ENCODE data around the gene IFRD1.

The IFRD1 gene

DNA sequence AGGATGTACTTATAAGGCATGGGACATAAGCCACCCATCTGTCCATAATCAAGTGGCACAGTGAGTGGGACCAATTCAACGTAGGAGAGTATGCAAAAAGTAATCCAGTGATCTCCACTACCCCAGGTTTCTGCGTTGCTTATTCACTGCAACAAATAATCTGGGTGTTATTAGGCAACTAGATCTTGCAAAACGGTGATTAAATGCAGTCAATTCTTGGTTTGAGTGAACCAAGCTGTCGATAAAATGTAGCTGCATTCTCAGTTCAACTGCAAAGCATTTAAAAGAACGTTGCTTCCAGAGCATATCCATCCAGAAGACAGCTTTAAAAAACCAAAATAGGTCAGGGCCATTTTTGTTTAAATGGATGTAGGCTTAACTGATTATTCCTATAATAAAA, 35.5 kb downstream of the IFRD1 start:
- DNase-seq (ENCODE audit: low read depth in 3 of 3, low spot score in 1 of 3) = no peak

DNA sequence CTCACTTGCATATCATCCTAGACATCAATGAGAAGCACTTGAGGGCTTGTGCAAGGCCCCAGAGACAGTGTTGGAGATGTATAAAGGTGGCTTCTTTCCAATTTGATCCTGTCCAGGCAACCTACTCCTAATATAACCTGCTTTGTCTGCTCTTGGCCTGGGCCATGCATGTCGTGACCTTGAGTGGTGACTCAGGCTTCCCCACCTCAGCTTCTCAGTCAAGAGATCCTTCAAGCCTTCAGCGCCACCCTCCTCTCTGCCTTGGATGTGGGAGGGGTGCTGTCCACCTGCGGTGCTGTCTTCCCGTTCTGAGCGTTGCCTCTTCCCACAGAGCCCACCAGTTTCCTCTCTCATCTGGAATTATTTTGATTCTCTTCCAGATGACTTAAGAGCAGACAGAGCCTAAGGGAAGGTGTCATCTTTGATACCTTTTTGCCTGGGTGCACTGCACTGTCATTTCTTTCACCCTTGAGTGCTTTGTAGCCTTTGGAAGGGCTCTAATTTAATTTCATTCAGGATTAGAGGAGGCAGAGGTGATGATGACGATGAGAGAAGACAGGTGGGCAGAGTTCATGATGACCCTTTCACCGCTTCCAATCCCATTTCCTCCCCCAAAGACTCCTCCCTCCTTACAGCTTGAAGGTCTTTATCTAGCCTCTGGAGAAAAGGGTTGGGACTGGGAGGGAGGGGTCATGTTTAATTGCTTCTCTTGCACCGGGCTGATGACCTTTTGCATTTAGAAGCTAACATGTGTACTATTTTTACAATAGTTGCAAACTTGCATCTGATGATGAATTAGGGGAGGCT, 37.4 kb downstream of the IFRD1 start:
- no peak for DNase-seq (ENCODE audit: low read depth in 3 of 3, low spot score in 1 of 3)

DNA sequence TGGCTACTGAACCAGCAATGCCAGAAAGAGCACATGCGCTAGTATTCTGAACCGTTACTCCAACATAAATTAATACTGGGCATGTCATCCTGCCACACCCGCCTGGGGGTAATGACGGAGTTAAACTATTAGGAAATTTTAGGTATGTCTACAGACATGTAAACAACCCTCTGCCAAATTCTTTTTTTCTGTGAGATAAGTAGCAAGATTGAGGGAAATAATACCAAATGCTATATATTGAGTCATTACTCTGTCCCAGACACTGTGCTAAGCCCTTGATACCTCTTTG, 37.9 kb downstream of the IFRD1 start:
- DNase-seq (ENCODE audit: low read depth in 3 of 3, low spot score in 1 of 3) = no peak

DNA sequence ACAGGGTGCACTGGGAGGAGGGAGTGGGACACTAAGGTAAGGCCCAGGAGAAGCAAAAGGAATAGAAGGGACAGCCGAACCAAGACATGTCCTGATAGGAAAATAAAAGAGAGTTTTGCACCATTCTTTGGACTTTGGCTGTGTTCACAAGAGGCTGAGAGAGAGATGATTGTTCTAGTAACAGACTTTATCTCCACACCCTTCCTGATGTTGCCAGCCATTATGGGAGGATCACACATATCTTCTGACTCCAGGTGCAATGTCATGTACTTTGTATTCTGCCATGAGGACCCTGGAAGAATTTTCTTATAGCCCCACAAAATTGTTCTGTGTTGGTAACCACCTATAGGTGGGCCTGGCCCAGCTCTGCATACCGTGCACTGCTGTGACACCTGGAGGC, 41.9 kb downstream of the IFRD1 start:
- DNase-seq (ENCODE audit: low read depth in 3 of 3, low spot score in 1 of 3) = no peak

DNA sequence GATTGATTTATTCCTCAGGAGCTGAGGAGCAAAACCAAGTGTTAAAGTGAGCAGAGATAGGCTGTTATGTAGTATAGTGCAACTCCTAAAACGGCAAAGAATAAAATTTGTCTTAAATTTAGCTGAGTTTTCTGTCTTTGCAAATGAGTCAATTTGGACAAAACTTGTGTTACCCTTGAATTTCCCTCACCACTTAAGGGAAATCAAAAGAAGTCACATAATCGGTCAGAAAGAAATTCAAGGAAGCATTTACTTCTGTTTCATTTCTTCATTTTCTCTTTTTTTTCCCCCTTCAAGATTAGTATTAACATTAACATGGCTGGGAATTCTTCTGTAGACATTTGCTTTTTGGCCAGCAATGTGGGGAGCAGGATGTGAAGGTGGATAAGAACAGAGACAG, 44.4 kb downstream of the IFRD1 start:
- DNase-seq (ENCODE audit: low read depth in 3 of 3, low spot score in 1 of 3) = no peak

DNA sequence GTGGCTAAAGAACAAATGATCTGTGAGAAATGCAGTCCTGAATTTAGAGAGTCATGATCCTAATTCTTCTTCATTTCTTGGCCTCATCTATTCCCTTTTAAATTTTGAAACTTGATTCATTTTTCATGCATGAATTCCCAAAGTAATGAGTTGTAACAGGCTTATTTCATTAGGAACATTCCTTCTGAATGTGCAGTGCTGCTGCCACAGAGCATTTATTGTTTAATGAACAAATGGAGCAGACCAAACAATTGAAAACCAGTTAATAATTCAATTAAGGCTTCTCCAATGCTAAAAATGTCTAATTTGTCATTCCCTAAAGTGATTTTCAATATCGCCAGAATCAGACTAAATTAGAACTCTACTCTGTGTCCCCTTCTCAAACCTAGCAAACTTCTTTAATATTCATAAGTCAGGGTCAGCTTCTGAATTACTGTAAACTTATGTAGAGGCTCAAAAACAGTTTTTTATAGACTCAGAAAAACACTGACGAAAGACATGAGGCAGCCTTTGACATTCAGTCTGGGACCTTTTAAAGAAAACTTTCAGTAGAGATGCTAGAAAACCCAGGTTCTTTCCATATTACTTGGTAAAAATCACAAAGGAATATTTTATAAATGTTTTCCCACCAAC, 45.0 kb downstream of the IFRD1 start:
- no peak for DNase-seq (ENCODE audit: low read depth in 3 of 3, low spot score in 1 of 3)

DNA sequence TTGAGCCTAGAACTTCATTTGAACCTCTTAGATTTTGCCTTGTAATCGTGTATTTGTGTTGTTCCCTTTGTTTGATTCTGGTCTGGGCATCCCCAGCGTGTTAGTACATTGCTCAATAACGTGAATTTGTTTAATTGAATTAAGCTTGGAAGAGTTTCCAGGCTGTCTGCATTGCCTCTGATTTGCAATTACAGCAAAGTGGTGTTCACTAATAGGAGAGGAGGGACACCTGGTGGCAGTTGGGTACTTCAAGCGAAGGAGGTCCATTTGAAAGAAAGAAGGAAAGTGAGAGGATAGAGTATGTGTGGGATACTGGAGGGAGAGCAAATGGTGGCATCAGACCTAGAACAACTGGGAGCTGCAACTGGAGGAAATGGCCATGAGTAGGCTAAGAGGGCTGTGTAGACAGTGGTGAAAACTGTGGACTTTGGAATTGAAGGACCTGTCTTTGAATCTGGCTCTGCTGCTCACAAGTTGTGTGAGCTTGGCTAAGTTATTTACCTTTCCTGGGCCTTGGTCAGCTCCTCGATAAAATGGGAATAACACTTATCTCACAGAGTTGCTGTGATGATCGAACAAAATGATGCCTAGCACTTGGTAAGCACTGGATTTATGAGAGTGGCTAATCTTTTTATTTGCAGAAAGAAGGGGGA, 45.7 kb downstream of the IFRD1 start:
- DNase-seq (ENCODE audit: low read depth in 3 of 3, low spot score in 1 of 3) = no peak

DNA sequence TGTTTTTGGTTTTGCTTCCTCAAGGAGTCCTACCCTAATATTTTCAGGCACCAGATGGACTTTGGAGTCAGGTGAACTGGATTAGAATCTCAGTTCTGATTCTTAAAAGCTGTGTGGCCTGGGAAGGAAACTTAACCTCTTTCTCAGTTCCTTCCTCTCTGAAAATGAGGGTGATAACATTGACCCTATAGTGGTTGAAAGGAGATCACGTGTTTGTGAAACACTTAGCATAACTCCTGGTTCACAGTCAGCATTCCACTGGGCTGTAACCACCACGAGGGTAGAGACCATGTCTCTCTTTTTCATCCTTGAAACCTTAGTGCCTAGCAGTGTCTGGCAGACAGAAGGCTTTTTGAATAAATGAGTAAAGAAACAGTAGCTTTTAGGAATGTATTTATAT, 47.2 kb downstream of the IFRD1 start:
- no peak for DNase-seq (ENCODE audit: low read depth in 3 of 3, low spot score in 1 of 3)

DNA sequence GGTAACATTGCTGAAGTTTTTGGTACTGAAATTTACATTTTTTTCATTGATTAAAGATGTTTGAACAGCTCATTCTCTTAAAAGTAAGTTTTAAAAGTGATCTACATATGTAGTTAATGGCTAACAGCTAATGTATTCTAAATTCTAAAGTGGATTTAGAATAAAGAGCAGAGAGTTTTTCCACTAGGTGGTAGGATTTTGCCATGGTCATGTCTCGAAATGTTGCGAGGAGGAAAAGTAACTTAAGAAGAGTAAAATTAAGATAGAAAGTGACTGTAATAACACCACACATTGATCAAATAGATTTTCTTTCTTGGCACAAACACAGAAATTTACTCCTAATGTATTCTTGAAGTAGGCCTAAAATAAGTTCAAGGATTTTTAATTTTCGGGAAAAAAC, 50.4 kb downstream of the IFRD1 start:
- DNase-seq (ENCODE audit: low read depth in 3 of 3, low spot score in 1 of 3) = no peak

DNA sequence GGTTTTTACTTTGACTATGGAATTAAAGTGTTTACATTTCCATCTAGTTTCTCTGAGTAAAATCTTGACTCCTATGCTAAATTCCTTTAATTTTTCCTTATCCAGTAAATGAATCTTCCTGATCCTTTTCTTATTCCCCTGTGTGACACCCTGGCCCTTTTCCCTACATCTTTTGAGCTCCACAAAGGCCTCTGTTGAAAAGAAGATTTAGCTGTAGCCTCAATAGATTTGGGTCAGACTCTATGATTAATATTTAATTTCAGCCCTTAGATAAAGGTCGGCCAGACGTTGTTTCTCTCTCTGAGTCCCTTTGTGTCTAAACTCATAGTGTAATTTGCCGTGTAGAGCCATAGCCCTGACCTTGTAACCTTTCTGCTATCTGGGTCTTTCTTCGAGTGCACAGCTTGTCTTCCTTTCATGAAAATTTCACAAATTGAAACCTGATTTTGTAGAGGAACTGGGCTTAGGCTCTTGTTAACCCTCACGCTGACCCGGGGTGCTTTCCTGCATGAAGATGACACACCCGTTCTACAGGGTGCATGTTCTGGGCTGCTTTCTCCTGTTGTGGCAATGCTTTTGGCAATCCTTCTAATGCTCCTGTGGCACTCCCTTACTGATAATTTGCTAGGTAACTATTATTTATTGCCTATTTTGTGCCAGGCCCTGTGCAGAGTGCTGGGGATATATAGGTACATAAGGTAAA, 51.7 kb downstream of the IFRD1 start:
- DNase-seq (ENCODE audit: low read depth in 3 of 3, low spot score in 1 of 3) = no peak

DNA sequence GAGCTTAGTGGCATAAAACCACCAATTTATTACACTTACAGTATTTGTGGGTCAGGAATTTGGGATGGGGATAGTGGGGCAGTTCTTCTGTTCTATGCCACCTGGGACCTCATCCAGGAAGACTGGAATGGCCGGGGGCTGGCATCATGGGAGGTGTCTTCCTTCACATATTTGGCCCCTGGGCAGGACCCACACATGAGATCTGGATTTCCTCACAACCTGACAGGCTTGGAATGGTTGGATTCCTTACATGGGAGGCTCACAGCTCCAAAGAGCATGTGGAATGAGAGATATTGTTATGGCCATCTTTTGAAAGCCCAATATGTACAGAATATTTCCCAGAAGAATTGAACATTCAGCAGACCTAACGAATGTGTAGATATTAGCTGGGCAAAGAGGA, 52.4 kb downstream of the IFRD1 start:
- no peak for DNase-seq (ENCODE audit: low read depth in 3 of 3, low spot score in 1 of 3)

DNA sequence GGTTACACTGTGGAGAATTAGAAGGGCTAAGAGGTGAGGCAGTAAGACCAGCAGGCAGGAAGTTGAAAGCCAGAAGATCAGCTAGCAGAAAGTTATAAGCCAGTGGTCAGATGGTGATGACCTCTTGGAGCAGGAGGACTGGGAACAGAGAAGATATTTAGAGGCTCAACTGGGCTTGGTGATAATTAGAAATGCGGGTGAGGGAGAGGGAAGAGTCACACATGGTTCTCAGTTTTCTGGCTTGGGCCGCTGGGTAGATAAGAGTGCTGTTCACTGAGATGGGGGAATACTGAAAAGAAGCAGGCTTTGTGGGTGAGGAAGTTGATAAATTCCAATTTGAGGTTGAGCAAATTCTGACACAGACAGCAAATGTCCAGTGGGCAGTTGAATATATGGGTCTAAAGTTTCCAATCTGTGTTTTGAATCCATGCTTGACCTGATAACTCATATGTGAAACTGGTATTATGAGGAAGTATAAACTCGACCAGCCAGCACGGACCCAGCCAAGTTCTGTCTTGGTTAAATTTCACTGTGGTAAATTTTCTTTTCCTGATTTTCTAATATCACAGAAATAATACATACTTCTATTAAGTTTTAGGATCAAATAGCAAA, 53.2 kb downstream of the IFRD1 start:
- no peak for DNase-seq (ENCODE audit: low read depth in 3 of 3, low spot score in 1 of 3)

DNA sequence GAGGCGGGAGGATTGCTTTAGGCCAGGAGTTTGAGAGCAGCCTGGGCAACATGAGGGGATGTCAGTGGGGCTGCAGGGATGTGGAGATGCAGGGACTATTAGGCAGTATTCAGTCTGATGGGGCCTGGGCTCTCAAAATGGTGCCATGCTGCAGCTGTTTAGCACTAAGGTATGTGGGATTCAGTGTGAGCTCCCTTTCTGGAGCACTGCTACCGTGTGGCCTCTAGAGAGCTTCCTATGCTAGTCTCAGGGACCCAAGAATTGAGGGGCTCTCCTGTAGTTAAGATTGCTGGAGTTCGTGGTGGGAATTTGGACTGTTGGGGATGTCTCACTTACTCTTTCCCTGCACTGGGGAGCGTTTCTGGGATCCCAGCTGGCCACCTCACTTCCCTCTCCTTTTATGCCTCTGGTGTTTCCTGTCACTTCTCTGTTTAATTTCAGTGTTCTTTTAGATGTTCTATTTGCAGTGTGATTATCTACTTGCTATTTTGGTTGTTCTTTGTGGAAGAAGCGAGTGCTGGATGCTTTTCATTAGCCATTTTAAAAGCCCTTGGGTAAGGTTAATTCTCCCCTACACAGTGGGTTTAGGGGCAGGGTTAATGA, 53.9 kb downstream of the IFRD1 start:
- DNase-seq (ENCODE audit: low read depth in 3 of 3, low spot score in 1 of 3) = no peak

DNA sequence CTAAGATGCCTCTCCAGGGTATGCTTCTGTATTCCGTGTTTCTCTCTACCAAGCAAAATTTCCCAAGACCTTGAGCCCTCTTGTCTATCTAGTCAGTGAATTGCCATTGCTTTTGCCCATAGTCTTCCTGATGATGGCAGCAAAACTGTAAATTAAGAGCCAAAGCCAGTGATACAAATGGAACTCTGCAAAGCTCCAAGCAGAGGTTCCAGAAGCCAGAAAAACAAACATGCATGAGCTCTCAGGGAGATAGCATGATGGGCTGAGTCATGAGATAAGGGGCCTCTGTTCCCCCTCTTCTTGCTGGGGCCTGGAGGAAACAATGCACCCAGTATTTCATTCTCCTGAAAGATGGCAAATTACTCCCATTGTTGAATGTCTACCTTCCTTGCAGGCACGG, 55.2 kb downstream of the IFRD1 start:
- DNase-seq (ENCODE audit: low read depth in 3 of 3, low spot score in 1 of 3) = no peak

DNA sequence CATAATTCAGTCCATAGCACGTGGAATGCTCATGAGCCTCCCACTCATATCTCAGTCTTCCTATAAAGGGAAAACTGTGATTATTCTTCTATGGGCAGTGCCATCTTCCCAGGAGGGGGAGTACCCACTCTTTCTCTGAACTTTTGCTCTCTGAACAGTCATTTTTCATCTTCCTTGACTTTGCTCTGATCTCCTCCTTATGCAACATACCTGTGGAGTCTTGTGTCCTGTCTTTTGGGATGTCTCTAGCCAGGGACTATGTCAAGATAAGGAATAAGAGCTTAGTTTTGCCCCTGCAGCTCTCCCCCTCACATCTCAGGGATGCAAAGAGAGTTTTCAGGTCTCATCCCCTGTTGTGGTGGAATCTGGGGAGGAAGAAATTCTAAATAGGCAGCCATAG, 58.1 kb downstream of the IFRD1 start:
- DNase-seq (ENCODE audit: low read depth in 3 of 3, low spot score in 1 of 3) = no peak

DNA sequence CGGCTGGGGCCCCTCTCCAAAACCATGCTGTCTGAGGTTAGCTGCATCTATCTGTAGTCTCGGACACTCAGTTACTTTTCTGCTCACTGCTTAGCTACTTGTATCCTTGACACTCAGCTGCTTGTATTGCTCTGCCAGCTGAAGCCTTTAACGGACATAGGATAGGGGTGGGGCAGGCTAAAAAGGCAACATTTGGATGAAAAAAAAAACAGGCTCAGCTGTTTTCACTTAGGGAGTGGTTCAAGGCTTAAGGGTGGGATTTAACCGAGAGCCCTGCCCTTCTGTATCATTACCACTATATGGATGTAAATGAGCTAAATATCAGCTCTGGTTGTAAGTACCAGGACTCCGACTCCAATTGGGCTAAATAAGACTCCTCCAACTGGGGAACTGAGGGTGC, 59.1 kb downstream of the IFRD1 start:
- no peak for DNase-seq (ENCODE audit: low read depth in 3 of 3, low spot score in 1 of 3)

DNA sequence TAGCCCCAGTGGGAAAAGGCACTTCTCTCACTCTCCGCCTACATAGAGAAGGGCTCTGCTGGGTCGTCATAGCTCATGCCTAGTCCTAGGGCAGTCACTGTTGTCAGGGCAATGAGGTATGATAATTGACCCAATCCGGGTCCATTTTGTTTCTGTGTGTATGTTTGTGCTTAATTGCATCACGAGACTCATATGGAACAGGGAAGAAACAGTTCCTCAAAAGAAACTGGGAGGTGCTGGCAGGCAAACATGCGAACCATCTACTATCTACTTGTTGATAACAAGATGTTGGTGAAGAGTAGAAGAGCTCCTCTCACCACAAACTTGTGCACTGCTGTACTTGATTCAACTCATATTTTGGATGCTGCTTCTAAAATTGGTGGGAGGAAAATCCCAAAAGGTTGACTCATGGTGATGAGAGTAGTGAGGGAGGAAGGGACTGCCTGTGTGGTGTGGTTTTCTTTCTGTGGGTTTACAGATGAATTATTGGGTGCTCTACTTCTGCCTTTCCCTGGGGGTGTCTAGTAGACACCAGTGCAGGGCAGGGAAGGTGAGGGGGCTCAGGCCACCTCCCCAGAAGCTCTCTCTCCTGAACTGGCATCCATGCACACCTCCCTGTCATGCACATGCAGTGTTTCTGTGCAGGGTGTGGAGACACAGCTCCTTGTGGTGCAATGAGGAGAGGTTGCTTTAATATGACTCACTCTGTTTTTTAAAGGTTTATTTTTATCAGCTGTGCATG, 59.9 kb downstream of the IFRD1 start:
- no peak for DNase-seq (ENCODE audit: low read depth in 3 of 3, low spot score in 1 of 3)

DNA sequence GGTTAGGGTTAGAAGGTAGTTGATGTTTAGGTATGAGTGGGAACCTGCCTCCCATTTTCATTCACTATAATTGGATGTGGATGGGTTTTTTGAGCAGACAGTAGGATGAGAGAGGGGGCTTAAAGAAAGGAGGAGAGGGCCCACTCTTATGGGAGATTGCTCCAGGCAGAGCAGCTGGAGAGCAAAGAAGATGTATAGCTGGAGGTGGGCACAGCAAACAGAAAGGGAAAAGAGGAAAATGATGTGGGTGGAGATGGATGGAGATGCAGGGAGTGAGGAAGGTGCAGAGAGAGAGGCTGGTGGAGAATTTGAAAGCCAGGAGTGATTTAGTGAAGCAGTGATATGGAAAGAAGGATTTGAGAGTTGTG, 60.5 kb downstream of the IFRD1 start:
- no peak for DNase-seq (ENCODE audit: low read depth in 3 of 3, low spot score in 1 of 3)

DNA sequence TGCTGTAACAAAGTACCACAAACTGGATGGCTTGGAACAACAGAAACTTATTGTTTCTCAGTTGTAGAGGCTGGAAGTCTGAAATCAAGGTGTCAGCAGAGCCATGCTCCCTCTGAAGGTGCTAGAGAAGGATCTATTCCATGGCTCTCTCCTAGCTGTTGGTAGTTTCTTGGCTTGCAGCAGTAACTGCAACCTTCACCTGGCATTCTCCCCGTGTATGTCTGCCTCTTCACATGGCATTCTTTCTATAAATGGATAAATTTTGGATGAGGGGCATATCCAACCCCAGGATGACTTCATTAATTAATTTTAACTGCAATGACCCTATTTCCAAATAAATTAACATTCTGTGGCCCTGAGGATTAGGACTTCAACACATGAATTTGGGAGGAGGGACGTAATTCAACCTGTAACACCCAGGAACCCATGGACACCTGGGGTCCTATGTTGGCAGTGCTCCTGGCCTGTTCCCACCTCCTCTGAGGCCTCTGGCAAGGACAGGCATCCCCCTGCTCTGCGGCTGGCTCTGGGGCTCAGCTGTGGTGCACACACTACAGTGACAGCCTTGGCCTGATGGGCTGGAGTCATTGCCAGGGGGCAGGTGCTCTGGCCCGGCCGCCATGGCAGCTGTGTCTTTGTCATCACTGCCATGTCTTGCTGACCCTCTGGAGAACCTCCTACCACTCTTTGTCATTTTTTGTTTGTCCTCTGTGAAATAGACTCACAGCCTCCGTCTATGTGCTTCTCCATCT, 61.4 kb downstream of the IFRD1 start:
- DNase-seq (ENCODE audit: low read depth in 3 of 3, low spot score in 1 of 3) = no peak
